Natural killer cell (primary cell): ENCODE measurements around the gene TTC28. TPM values are rescaled to one million over a fixed set of nuclear protein-coding genes. Genes with fewer than 3 reads are reported as not detected.
"Not testable (repeated sequence)": the region's sequence is repeated elsewhere in the genome, so short reads cannot be mapped to it uniquely, and the experiment has no call there.

Experiments used
- ATAC-seq, 3 donors: fragments of 150-1000 bp in 2 of 3; fragments of 200-7000 bp in 1 of 3; cut with Tn5 transposase; 1 replicate in 1 of 3; 2 replicates in 2 of 3; pipeline ENCODE4 v1.10.0; 2021; ENCODE audit warnings: mild to moderate bottlenecking in 2 of 3, moderate library complexity in 2 of 3
- DNase-seq, 2 donors: peaks; one replicate each; pipeline versions ENCODE4 v3.0.0 to v3.0.0-alpha.2; 2013 to 2021; ENCODE audit warnings: mixed read lengths in 1 of 2
- H3K27ac ChIP-seq: one replicate; pipeline ENCODE4 v1.5.1; 2013; ENCODE audit warnings: mild to moderate bottlenecking, low read length
- H3K27me3 ChIP-seq: one replicate; pipeline ENCODE4 v1.6.1; 2013; ENCODE audit warnings: low read length; ENCODE audit not compliant: control insufficient read depth, insufficient read depth
- H3K36me3 ChIP-seq: one replicate; pipeline ENCODE4 v1.6.1; 2013; ENCODE audit warnings: low read length; ENCODE audit not compliant: control insufficient read depth, insufficient read depth
- H3K4me1 ChIP-seq: one replicate; pipeline ENCODE4 v1.6.1; 2013; ENCODE audit warnings: low read length; ENCODE audit not compliant: control insufficient read depth, insufficient read depth
- H3K4me3 ChIP-seq: one replicate; pipeline ENCODE4 v1.5.1; 2013; ENCODE audit warnings: low read length
- H3K9me3 ChIP-seq: one replicate; pipeline ENCODE4 v1.6.1; 2013; ENCODE audit warnings: low read length; ENCODE audit not compliant: control insufficient read depth, insufficient read depth
- H3K27ac Mint-ChIP-seq, 2 donors: one replicate each; pipeline ENCODE4 v1.8.0; 2022; ENCODE audit warnings: mild to moderate bottlenecking in 2 of 2, mixed read lengths in 2 of 2, moderate library complexity in 1 of 2
- H3K27me3 Mint-ChIP-seq, 2 donors: one replicate each; pipeline ENCODE4 v1.8.0; 2022; ENCODE audit warnings: low read depth in 2 of 2, mixed read lengths in 2 of 2
- H3K36me3 Mint-ChIP-seq: one replicate; pipeline ENCODE4 v1.8.0; 2022; ENCODE audit warnings: mixed read lengths
- H3K4me1 Mint-ChIP-seq, 2 donors: one replicate each; pipeline ENCODE4 v1.8.0; 2022; ENCODE audit warnings: mixed read lengths in 2 of 2
- H3K4me3 Mint-ChIP-seq: one replicate; pipeline ENCODE4 v1.8.0; 2022; ENCODE audit warnings: mild to moderate bottlenecking, moderate library complexity, mixed read lengths
- H3K9me3 Mint-ChIP-seq, 2 donors: one replicate each; pipeline ENCODE4 v1.8.0; 2022; ENCODE audit warnings: mixed read lengths in 2 of 2
- CTCF ChIP-seq: fragments of 200-600 bp; IDR thresholded peaks from one replicate; pipeline ENCODE4 v1.8.0; 2022; ENCODE audit warnings: antibody characterized with exemption
- WGBS: methylation state at CpG from one replicate; pipeline ENCODE4 v1.1.7; 2013; ENCODE audit warnings: missing lambda C conversion rate; ENCODE audit not compliant: insufficient coverage; 5-methylcytosine and 5-hydroxymethylcytosine counted together
- intact Hi-C: fragments of 100-400 bp; cut with micrococcal nuclease; formaldehyde crosslinking; loops from one replicate; pipeline ENCODE4 v1.14.2; 2022
- total RNA-seq, 4 donors: library from RNA; stranded (reverse); fragments of 120-200 nt in 1 of 4; gene quantifications; one replicate each; pipeline versions ENCODE4 v1.2.3 to v1.2.4, GENCODE V29; 2013 to 2022

TTC28 gene
- total RNA-seq, 3 donors from 2014 or later (not counting 1 experiment from before 2014, with no cell fraction given) = 4.1 to 10.0 (median 8.6) TPM

DNA sequence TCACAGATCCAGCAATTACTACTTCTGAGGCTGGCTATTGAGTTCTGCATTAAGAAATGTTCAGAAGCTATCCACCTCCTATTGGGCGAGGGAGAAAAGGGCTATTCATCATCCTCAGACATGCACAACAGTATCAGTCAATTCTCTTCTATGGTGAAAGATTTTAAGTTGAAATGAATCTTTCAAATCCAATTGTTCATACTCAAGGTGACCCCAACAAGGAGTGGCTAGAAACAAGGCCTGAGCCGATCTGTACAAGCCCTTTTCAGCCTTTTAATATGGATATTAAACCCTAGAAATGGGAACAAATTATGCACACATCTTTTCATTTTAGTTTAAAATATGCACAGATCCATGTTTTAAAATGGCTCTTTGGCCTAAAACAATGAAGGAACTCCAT lies 457.1 kb downstream of the TTC28 start:
- H3K27ac ChIP-seq = no peak overlapping the region
- WGBS = 100% methylated on average over 1 of the region's 2 CpGs
- no peaks in the 10 kb centered on the region for H3K4me1 Mint-ChIP-seq
- ATAC-seq (no peak), DNase-seq (no peak)
- no peaks in the 10 kb centered on the region for H3K9me3 ChIP-seq
- no peak for TF ChIP-seq CTCF
- H3K27me3 ChIP-seq = no peaks in the 10 kb centered on the region
- no peaks in the 10 kb centered on the region for H3K4me1 ChIP-seq
- H3K4me3 ChIP-seq = no peak overlapping the region
- no peaks in the 10 kb centered on the region for H3K9me3 Mint-ChIP-seq
- no peaks in the 10 kb centered on the region for H3K27me3 Mint-ChIP-seq
- no peaks in the 10 kb centered on the region for H3K36me3 Mint-ChIP-seq
- H3K36me3 ChIP-seq = no peaks in the 10 kb centered on the region
- no peak overlapping the region for H3K27ac Mint-ChIP-seq
- no peak overlapping the region for H3K4me3 Mint-ChIP-seq
- intact Hi-C loops = no loop called here

DNA sequence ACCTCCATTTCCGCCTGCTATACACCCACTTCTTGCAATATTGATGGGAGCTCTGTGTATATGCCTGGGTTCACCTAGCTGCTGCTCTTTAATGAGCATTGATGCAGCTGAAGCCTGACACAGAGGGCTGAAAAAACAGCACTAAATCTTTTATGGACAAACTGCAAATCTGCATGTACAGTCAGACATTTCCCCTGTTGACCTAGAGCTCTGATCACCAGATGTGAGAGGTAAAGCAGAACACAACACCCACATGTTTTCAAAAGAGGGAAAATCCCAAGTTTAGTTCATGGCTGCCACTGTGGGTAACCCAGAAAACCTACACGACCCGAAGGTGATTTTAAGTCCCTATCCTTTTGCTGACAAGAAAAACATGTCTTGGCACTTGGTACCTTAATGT lies 457.6 kb downstream of the TTC28 start:
- H3K27ac Mint-ChIP-seq = no peak overlapping the region
- no peaks in the 10 kb centered on the region for H3K4me1 ChIP-seq
- H3K4me1 Mint-ChIP-seq = no peaks in the 10 kb centered on the region
- H3K27me3 Mint-ChIP-seq = no peaks in the 10 kb centered on the region
- H3K4me3 Mint-ChIP-seq = no peak overlapping the region
- H3K9me3 ChIP-seq = no peaks in the 10 kb centered on the region
- 69% methylated on average over 3 of the region's 3 CpGs for WGBS
- H3K27me3 ChIP-seq = no peaks in the 10 kb centered on the region
- H3K4me3 ChIP-seq = no peak overlapping the region
- intact Hi-C loops = no loop called here
- no peaks in the 10 kb centered on the region for H3K36me3 Mint-ChIP-seq
- ATAC-seq (no peak), DNase-seq (no peak)
- no peaks in the 10 kb centered on the region for H3K9me3 Mint-ChIP-seq
- H3K36me3 ChIP-seq = no peaks in the 10 kb centered on the region
- TF ChIP-seq CTCF = no peak
- no peak overlapping the region for H3K27ac ChIP-seq

- no peaks in the 10 kb centered on the region for H3K9me3 Mint-ChIP-seq
- H3K27ac ChIP-seq = no peak overlapping the region
- no peaks in the 10 kb centered on the region for H3K4me1 Mint-ChIP-seq
- no peaks in the 10 kb centered on the region for H3K27me3 ChIP-seq
- H3K27ac Mint-ChIP-seq = no peak overlapping the region
- H3K36me3 Mint-ChIP-seq = no peaks in the 10 kb centered on the region
- no peaks in the 10 kb centered on the region for H3K9me3 ChIP-seq
- H3K27me3 Mint-ChIP-seq = no peaks in the 10 kb centered on the region
- intact Hi-C loops = no loop called here
- no peaks in the 10 kb centered on the region for H3K36me3 ChIP-seq
- no peaks in the 10 kb centered on the region for H3K4me1 ChIP-seq
- no peak overlapping the region for H3K4me3 Mint-ChIP-seq
- DNase-seq (no peak), ATAC-seq (no peak)
- 88% methylated on average over 5 of the region's 5 CpGs for WGBS
- TF ChIP-seq CTCF = no peak
- no peak overlapping the region for H3K4me3 ChIP-seq
Measured at GRCh38 chr22:28220626-28221363, 458.8 kb downstream of the TTC28 start.

GRCh38 chr22:28217277-28217676 lies 462.4 kb downstream of the TTC28 start:
- Histone ChIP-seq H3K4me3 (no peak overlapping the region), H3K4me1 (no peaks in the 10 kb centered on the region), H3K9me3 (no peaks in the 10 kb centered on the region), H3K27ac (no peak overlapping the region), H3K27me3 (no peaks in the 10 kb centered on the region), H3K36me3 (no peaks in the 10 kb centered on the region)
- WGBS = no CpG with 5 or more reads among the region's 1 CpG
- no peak for TF ChIP-seq CTCF
- no peaks in the 10 kb centered on the region for H3K36me3 Mint-ChIP-seq
- DNase-seq (no peak), ATAC-seq (no peak)
- H3K9me3 Mint-ChIP-seq = no peaks in the 10 kb centered on the region
- H3K27me3 Mint-ChIP-seq = no peaks in the 10 kb centered on the region
- H3K4me3 Mint-ChIP-seq = no peak overlapping the region
- no peak overlapping the region for H3K27ac Mint-ChIP-seq
- no peaks in the 10 kb centered on the region for H3K4me1 Mint-ChIP-seq
- intact Hi-C loops = no loop called here

- DNase-seq, H3K4me1 Mint-ChIP-seq, intact Hi-C loops, H3K9me3 ChIP-seq, H3K36me3 Mint-ChIP-seq, H3K27ac Mint-ChIP-seq, H3K27me3 ChIP-seq, H3K4me3 Mint-ChIP-seq, H3K9me3 Mint-ChIP-seq, H3K36me3 ChIP-seq, H3K27me3 Mint-ChIP-seq, ATAC-seq, H3K27ac ChIP-seq, H3K4me3 ChIP-seq, H3K4me1 ChIP-seq: not testable (repeated sequence)
- WGBS = 82% methylated on average over 3 of the region's 5 CpGs
Measured at GRCh38 chr22:28214750-28215149, 464.9 kb downstream of the TTC28 start.
